A673 (cell line): ENCODE results near the gene RNU6-9. TPM values are rescaled to one million over a fixed set of nuclear protein-coding genes. Genes with fewer than 3 reads are reported as not detected.

Experiments
- BruUV-seq: library from RNA; stranded (reverse); fragments of 400-500 nt; replicated peaks from 2 replicates; lab custom pipeline; 2021; lab: Mats Ljungman, UMichigan
- CTCF ChIA-PET: fragments of 300-600 bp; sonication (Branson Sonifier 250); formaldehyde crosslinking; loops from one replicate; lab custom pipeline; 2022; ENCODE audit warnings: antibody characterized with exemption; lab: Charles Lee
- POLR2A ChIA-PET: fragments of 300-600 bp; sonication (Branson Sonifier 250); formaldehyde crosslinking; loops from one replicate; lab custom pipeline; 2022; ENCODE audit warnings: antibody characterized with exemption; ENCODE audit not compliant: low non-redundant PET; lab: Charles Lee
- DNase-seq: peaks from one replicate; pipeline ENCODE4 v3.0.0-alpha.2; 2015; ENCODE audit warnings: low spot score
- H3K27ac ChIP-seq: fragments of 200-600 bp; sonication (generic); 2 replicates; pipeline ENCODE4 v1.5.1; 2016; ENCODE audit warnings: mixed run types, low read depth, mild to moderate bottlenecking, mixed read lengths, antibody characterized with exemption, low read length; ENCODE audit not compliant: poor library complexity, severe bottlenecking
- H3K27me3 ChIP-seq: fragments of 200-600 bp; sonication (generic); replicated peaks from 2 replicates; pipeline ENCODE4 v1.6.1; 2017; ENCODE audit warnings: mixed run types, low read depth, mild to moderate bottlenecking, mixed read lengths, antibody characterized with exemption, low read length; ENCODE audit not compliant: insufficient read depth, poor library complexity
- H3K36me3 ChIP-seq: fragments of 200-600 bp; sonication (generic); 2 replicates; pipeline ENCODE4 v1.6.1; 2016; ENCODE audit warnings: mixed run types, mild to moderate bottlenecking, mixed read lengths, antibody characterized with exemption, low read length; ENCODE audit not compliant: insufficient read depth, poor library complexity, severe bottlenecking
- H3K4me1 ChIP-seq: fragments of 200-600 bp; sonication (generic); 2 replicates; pipeline ENCODE4 v1.6.1; 2017; ENCODE audit warnings: mixed run types, mild to moderate bottlenecking, mixed read lengths, antibody characterized with exemption, low read length; ENCODE audit not compliant: insufficient read depth, poor library complexity, severe bottlenecking
- H3K4me3 ChIP-seq: fragments of 200-600 bp; sonication (generic); 2 replicates; pipeline ENCODE4 v1.5.1; 2016; ENCODE audit warnings: low read depth, mixed run types, mild to moderate bottlenecking, mixed read lengths, low read length; ENCODE audit not compliant: poor library complexity, severe bottlenecking
- H3K9me3 ChIP-seq: fragments of 200-600 bp; sonication (generic); 2 replicates; pipeline ENCODE4 v1.6.1; 2016; ENCODE audit warnings: mixed run types, low read depth, mild to moderate bottlenecking, mixed read lengths, antibody characterized with exemption, low read length; ENCODE audit not compliant: poor library complexity, severe bottlenecking
- EZH2 ChIP-seq: fragments of 200-600 bp; sonication (generic); IDR thresholded peaks from 2 replicates; pipeline ENCODE4 v1.6.1; 2017; ENCODE audit warnings: borderline replicate concordance, low read depth, mild to moderate bottlenecking, mixed read lengths, antibody characterized with exemption, low read length; ENCODE audit not compliant: poor library complexity, severe bottlenecking
- intact Hi-C: fragments of 100-400 bp; cut with micrococcal nuclease; formaldehyde crosslinking; loops from one replicate; pipeline ENCODE4 v1.10.0; 2022; ENCODE audit not compliant: unreplicated experiment
- total RNA-seq: library from RNA; stranded (reverse); gene quantifications from 2 replicates; pipeline ENCODE4 v1.2.3, GENCODE V29; 2021
- TF ChIP-seq, protein P1 (sequence below): fragments of 300-800, 200-600 bp; sonication (generic); conservative IDR thresholded peaks from 2 replicates; pipeline ENCODE4 v1.5.1; 2017; ENCODE audit warnings: low read depth, mild to moderate bottlenecking, antibody characterized with exemption, low read length, moderate library complexity, mixed read lengths

RNU6-9 gene
- total RNA-seq, 1 experiment from 2014 or later: not detected

DNA sequence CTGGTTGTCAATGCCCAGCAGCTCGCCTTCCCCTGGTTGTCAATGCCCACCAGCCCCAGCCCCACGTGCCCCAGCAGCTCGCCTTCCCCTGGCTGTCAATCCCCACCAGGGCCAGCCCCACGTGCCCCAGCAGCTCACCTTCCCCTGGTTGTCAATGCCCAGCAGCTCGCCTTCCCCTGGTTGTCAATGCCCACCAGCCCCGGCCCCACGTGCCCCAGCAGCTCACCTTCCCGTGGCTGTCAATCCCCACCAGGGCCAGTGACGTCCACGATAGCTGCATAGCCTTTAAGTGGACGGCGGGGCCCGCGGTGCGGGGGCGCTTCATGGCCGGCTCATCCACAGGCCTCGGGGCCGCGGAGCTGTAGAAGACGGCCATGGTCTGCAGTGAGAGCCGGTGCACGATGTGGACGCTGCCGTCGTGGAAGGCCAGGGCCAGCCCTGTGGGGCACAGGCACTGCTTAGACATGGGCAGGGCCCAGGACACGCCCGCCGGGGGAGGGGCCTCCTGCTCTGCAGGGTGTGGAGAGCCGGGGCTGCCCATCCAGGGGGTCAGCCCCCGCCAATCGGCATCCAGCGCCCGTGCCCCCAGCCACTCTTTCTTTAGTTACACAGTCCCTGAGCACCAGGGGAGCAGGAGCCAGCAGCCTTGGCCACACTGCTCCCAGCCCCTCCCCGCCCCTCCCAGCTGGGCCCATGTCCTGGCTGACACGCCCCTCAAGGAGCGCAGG, 13.4 kb upstream of the RNU6-9 start:
- H3K9me3 ChIP-seq: no peaks in the 10 kb centered on the region
- no peak for DNase-seq
- no TSS peak for BruUV-seq
- H3K27ac ChIP-seq: no peak overlapping the region
- no peaks in the 10 kb centered on the region for H3K4me1 ChIP-seq
- peaks cover 26% of the 10 kb centered on the region for H3K36me3 ChIP-seq
- ChIA-PET CTCF (interaction anchor here (0.6 to 0.8 kb wide), 3 partner anchors 295 to 987 kb away, joined by 3 to 5 read pairs (median 3); no protein-coding TSS in a partner anchor), POLR2A (interaction anchor here (0.6 kb wide), 1 partner anchor 16 kb away, joined by 4 read pairs; no protein-coding TSS in a partner anchor)
- TF ChIP-seq, protein P1, sequence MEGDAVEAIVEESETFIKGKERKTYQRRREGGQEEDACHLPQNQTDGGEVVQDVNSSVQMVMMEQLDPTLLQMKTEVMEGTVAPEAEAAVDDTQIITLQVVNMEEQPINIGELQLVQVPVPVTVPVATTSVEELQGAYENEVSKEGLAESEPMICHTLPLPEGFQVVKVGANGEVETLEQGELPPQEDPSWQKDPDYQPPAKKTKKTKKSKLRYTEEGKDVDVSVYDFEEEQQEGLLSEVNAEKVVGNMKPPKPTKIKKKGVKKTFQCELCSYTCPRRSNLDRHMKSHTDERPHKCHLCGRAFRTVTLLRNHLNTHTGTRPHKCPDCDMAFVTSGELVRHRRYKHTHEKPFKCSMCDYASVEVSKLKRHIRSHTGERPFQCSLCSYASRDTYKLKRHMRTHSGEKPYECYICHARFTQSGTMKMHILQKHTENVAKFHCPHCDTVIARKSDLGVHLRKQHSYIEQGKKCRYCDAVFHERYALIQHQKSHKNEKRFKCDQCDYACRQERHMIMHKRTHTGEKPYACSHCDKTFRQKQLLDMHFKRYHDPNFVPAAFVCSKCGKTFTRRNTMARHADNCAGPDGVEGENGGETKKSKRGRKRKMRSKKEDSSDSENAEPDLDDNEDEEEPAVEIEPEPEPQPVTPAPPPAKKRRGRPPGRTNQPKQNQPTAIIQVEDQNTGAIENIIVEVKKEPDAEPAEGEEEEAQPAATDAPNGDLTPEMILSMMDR: no peak
- TF ChIP-seq EZH2: no peak
- intact Hi-C loops: no loop called here
- H3K4me3 ChIP-seq: no peak overlapping the region
- H3K27me3 ChIP-seq: no peaks in the 10 kb centered on the region

DNA sequence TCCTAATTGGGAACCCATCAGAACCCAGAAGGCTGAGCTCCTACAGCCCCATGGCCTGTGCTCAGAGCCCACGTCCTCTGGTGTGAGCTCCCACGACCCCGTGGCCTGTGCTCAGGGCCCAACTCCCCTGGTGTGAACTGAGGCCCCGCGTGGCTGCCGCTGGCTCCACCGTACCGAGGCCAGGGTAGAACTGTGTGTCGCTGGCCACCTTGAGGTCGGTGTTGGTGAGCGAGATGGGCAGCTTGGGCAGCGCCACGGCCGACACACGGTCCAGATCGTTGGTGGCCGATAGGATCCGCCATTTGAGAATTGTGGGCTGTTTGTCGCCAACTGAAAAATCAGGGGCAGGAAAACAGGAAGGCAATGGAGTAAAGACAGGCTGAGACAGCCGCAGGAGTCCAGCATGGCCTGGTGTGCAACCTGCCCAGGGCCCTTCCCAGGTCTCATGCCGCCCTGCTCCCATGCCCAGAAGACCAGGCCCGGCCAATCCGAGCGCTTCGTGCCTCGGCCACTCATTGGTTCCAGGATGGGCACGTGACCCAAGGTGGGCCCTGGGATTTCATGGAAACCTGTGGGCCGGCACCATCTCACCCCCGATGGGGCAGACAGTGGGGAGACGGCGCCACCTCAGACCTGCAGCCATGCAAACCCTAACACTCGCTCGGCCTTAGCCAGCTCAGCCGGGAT, 11.8 kb upstream of the RNU6-9 start:
- H3K36me3 ChIP-seq: peaks cover 29% of the 10 kb centered on the region
- no peaks in the 10 kb centered on the region for H3K9me3 ChIP-seq
- no peaks in the 10 kb centered on the region for H3K27me3 ChIP-seq
- POLR2A ChIA-PET: no interaction called here
- H3K4me3 ChIP-seq: no peak overlapping the region
- no TSS peak for BruUV-seq
- no peak overlapping the region for H3K27ac ChIP-seq
- CTCF ChIA-PET: no interaction called here
- DNase-seq: no peak
- intact Hi-C loops: no loop called here
- TF ChIP-seq, protein P1: no peak
- no peak for TF ChIP-seq EZH2
- H3K4me1 ChIP-seq: no peaks in the 10 kb centered on the region

DNA sequence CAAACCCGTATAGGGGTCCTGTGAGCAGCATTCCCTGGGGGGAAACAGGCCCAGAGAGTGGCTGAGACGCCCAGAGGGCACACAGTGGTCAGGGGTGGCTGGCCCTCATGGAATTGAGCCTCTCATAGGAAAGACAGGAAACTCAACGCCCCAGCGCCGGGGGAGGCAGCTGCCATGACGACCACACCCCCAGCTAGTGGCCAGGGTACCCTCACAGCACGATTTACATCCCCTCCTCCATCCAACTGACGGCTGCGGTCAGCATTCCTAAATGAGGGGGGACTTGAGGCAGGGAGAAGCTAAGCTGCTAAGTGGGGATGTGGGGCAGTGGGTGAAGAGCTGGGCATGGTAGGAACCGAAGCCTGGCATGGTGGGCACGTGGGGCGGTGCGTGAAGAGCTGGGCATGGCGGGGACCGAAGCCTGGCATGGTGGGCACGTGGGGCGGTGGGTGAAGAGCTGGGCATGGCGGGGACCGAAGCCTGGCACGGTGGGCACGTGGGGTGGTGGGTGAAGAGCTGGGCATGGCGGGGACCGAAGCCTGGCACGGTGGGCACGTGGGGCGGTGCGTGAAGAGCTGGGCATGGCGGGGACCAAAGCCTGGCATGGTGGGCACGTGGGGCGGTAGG, 10.3 kb upstream of the RNU6-9 start:
- Histone ChIP-seq H3K36me3 (peaks cover 33% of the 10 kb centered on the region), H3K4me1 (no peaks in the 10 kb centered on the region), H3K9me3 (no peaks in the 10 kb centered on the region), H3K4me3 (no peak overlapping the region), H3K27me3 (no peaks in the 10 kb centered on the region), H3K27ac (no peak overlapping the region)
- CTCF ChIA-PET: no interaction called here
- DNase-seq: no peak
- TF ChIP-seq, protein P1: no peak
- no peak for TF ChIP-seq EZH2
- POLR2A ChIA-PET: interaction anchor here (0.7 kb wide), 1 partner anchor 118 kb away, joined by 4 read pairs; no protein-coding TSS in a partner anchor
- no TSS peak for BruUV-seq
- intact Hi-C loops: no loop called here
